Measurements from ENCODE around the gene CTNNBL1. TPM values are rescaled to one million over a fixed set of nuclear protein-coding genes. Genes with fewer than 3 reads are reported as not detected.
"Not testable (repeated sequence)": the region's sequence is repeated elsewhere in the genome, so short reads cannot be mapped to it uniquely, and the experiment has no call there.

Gene CTNNBL1
- total RNA-seq, 1 experiment from 2014 or later = 64.4 TPM

DNA sequence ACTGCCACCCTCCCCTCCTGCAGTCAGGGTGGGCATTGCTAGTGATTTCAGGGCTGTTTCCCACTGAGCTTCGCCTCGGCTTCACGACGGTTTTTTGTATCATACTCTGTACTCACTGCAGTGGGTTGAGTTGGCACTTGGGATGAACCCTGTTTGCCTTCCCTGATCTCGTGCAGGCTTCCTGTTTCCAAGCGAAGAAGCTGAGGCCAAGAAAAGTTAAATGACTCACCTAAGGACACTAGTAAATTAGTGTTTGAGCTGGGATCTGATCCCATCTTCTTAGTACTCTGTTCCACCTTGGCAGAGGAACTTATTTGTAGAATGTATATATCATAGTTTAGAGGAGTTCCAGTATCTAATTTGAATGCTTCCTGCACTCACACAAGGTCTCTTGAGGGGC is 158.8 kb downstream of the CTNNBL1 start:
- Mint-ChIP-seq H3K4me3 (no peak overlapping the region), H3K4me1 (peaks cover under 1% of the 10 kb centered on the region), H3K27ac (no peak overlapping the region), H3K9me3 (no peaks in the 10 kb centered on the region), H3K27me3 (ENCODE audit: low read depth) (no peaks in the 10 kb centered on the region), H3K36me3 (peaks cover 6% of the 10 kb centered on the region; the same call in 1 of the 2 replicates)
- CTCF ChIA-PET = interaction anchor here (3.4 kb wide), 1 partner anchor 288 kb away, joined by 14 read pairs; no protein-coding TSS in a partner anchor
- ATAC-seq = no peak
- TF ChIP-seq, protein P1, sequence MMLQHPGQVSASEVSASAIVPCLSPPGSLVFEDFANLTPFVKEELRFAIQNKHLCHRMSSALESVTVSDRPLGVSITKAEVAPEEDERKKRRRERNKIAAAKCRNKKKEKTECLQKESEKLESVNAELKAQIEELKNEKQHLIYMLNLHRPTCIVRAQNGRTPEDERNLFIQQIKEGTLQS (CRISPR knock-in tag; conservative IDR thresholded peaks at IDR 0.05) = no peak
- TF ChIP-seq, protein P2, sequence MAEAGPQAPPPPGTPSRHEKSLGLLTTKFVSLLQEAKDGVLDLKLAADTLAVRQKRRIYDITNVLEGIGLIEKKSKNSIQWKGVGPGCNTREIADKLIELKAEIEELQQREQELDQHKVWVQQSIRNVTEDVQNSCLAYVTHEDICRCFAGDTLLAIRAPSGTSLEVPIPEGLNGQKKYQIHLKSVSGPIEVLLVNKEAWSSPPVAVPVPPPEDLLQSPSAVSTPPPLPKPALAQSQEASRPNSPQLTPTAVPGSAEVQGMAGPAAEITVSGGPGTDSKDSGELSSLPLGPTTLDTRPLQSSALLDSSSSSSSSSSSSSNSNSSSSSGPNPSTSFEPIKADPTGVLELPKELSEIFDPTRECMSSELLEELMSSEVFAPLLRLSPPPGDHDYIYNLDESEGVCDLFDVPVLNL (CRISPR knock-in tag; IDR thresholded peaks at IDR 0.05; ENCODE audit: borderline replicate concordance, low read depth) = no peak
- TF ChIP-seq RORB (CRISPR knock-in tag; IDR thresholded peaks at IDR 0.05) (no peak), ESRRA (CRISPR knock-in tag; IDR thresholded peaks at IDR 0.05; ENCODE audit: borderline replicate concordance) (no peak), ATF1 (CRISPR knock-in tag; IDR thresholded peaks at IDR 0.05) (no peak), GRHL2 (CRISPR knock-in tag; IDR thresholded peaks at IDR 0.05; ENCODE audit: insufficient replicate concordance, severe bottlenecking) (no peak)
- TF ChIP-seq, protein P3, sequence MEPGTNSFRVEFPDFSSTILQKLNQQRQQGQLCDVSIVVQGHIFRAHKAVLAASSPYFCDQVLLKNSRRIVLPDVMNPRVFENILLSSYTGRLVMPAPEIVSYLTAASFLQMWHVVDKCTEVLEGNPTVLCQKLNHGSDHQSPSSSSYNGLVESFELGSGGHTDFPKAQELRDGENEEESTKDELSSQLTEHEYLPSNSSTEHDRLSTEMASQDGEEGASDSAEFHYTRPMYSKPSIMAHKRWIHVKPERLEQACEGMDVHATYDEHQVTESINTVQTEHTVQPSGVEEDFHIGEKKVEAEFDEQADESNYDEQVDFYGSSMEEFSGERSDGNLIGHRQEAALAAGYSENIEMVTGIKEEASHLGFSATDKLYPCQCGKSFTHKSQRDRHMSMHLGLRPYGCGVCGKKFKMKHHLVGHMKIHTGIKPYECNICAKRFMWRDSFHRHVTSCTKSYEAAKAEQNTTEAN (CRISPR knock-in tag; IDR thresholded peaks at IDR 0.05) = no peak
- no peak for DNase-seq (ENCODE audit: low spot score)
- POLR2A ChIA-PET = no interaction called here

DNA sequence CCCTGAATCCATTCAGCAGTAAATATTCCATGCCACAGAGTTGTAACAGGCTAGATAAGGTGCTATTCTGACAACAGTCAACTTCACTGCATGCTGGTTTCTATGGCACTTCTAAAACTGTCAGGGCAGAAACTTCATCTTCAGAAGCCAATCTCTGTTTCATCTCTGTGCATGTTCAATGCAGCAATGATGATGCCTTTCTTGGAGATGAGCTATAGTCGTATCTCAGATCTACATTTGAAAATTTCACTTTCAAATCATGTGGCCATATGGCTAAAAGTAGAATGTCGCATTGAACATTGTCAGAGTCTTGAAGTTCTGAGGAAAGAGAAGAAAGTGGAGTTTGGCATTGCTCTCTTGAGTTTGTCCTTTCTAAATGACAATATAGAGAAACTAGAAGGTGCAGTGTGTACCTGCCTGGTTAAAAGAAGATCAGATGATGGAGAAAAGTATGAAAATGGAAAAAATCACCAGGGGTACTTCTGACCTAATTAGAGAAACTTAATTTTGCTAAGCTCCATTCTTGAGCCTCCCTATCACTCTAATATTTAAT is 160.1 kb downstream of the CTNNBL1 start:
- CTCF ChIA-PET = no interaction called here
- TF ChIP-seq ZBTB21 (CRISPR knock-in tag; IDR thresholded peaks at IDR 0.05; ENCODE audit: borderline replicate concordance) = no peak
- TF ChIP-seq SMAD3 (CRISPR knock-in tag; IDR thresholded peaks at IDR 0.05; ENCODE audit: borderline replicate concordance) = no peak
- TF ChIP-seq, protein P4, sequence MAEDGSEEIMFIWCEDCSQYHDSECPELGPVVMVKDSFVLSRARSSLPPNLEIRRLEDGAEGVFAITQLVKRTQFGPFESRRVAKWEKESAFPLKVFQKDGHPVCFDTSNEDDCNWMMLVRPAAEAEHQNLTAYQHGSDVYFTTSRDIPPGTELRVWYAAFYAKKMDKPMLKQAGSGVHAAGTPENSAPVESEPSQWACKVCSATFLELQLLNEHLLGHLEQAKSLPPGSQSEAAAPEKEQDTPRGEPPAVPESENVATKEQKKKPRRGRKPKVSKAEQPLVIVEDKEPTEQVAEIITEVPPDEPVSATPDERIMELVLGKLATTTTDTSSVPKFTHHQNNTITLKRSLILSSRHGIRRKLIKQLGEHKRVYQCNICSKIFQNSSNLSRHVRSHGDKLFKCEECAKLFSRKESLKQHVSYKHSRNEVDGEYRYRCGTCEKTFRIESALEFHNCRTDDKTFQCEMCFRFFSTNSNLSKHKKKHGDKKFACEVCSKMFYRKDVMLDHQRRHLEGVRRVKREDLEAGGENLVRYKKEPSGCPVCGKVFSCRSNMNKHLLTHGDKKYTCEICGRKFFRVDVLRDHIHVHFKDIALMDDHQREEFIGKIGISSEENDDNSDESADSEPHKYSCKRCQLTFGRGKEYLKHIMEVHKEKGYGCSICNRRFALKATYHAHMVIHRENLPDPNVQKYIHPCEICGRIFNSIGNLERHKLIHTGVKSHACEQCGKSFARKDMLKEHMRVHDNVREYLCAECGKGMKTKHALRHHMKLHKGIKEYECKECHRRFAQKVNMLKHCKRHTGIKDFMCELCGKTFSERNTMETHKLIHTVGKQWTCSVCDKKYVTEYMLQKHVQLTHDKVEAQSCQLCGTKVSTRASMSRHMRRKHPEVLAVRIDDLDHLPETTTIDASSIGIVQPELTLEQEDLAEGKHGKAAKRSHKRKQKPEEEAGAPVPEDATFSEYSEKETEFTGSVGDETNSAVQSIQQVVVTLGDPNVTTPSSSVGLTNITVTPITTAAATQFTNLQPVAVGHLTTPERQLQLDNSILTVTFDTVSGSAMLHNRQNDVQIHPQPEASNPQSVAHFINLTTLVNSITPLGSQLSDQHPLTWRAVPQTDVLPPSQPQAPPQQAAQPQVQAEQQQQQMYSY (CRISPR knock-in tag; IDR thresholded peaks at IDR 0.05) = no peak
- no peak for TF ChIP-seq GRHL2 (CRISPR knock-in tag; IDR thresholded peaks at IDR 0.05; ENCODE audit: insufficient replicate concordance, severe bottlenecking)
- TF ChIP-seq, protein P5, sequence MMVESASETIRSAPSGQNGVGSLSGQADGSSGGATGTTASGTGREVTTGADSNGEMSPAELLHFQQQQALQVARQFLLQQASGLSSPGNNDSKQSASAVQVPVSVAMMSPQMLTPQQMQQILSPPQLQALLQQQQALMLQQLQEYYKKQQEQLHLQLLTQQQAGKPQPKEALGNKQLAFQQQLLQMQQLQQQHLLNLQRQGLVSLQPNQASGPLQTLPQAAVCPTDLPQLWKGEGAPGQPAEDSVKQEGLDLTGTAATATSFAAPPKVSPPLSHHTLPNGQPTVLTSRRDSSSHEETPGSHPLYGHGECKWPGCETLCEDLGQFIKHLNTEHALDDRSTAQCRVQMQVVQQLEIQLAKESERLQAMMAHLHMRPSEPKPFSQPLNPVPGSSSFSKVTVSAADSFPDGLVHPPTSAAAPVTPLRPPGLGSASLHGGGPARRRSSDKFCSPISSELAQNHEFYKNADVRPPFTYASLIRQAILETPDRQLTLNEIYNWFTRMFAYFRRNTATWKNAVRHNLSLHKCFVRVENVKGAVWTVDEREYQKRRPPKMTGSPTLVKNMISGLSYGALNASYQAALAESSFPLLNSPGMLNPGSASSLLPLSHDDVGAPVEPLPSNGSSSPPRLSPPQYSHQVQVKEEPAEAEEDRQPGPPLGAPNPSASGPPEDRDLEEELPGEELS (CRISPR knock-in tag; IDR thresholded peaks at IDR 0.05) = no peak
- TF ChIP-seq ZNF396 (CRISPR knock-in tag; IDR thresholded peaks at IDR 0.05; ENCODE audit: borderline replicate concordance) = no peak
- TF ChIP-seq, protein P6, sequence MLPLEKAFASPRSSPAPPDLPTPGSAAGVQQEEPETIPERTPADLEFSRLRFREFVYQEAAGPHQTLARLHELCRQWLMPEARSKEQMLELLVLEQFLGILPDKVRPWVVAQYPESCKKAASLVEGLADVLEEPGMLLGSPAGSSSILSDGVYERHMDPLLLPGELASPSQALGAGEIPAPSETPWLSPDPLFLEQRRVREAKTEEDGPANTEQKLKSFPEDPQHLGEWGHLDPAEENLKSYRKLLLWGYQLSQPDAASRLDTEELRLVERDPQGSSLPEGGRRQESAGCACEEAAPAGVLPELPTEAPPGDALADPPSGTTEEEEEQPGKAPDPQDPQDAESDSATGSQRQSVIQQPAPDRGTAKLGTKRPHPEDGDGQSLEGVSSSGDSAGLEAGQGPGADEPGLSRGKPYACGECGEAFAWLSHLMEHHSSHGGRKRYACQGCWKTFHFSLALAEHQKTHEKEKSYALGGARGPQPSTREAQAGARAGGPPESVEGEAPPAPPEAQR (CRISPR knock-in tag; IDR thresholded peaks at IDR 0.05) = no peak
- H3K4me1 Mint-ChIP-seq = no peaks in the 10 kb centered on the region
- DNase-seq (ENCODE audit: low spot score) = no peak
- no peaks in the 10 kb centered on the region for H3K9me3 Mint-ChIP-seq
- no peaks in the 10 kb centered on the region for H3K27me3 Mint-ChIP-seq (ENCODE audit: low read depth)
- H3K4me3 Mint-ChIP-seq = no peak overlapping the region
- H3K36me3 Mint-ChIP-seq = peaks cover 6% of the 10 kb centered on the region; the same call in 1 of the 2 replicates
- H3K27ac Mint-ChIP-seq = no peak overlapping the region
- POLR2A ChIA-PET = no interaction called here
- no peak for ATAC-seq

DNA sequence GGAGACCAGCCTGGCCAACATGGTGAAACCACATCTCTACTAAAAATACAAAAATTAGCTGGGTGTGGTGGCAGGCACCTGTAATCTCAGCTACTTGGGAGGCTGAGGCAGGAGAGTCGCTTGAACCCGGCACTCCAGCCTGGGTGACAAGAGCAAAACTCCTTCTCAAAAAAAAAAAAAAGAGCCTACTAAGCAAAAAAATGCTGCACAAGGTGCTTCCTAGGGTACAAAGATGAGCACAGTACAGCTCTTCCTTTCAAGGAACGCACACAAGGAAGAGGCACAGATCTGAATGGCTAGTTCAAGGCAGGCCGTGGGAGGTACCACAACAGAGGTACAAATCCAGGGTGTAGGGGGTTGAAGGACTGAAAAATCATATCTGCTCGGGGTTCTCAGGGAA is 162.2 kb downstream of the CTNNBL1 start:
- H3K36me3 Mint-ChIP-seq = peaks cover 19% of the 10 kb centered on the region
- CTCF ChIA-PET; H3K9me3 Mint-ChIP-seq; ATAC-seq; POLR2A ChIA-PET; H3K4me1 Mint-ChIP-seq; H3K4me3 Mint-ChIP-seq; H3K27me3 Mint-ChIP-seq (ENCODE audit: low read depth); DNase-seq (ENCODE audit: low spot score); H3K27ac Mint-ChIP-seq: not testable (repeated sequence)
